GM12878 (cell line): ENCODE measurements around the gene AEBP2. TPM values are rescaled to one million over a fixed set of nuclear protein-coding genes. Genes with fewer than 3 reads are reported as not detected.
"Not testable (repeated sequence)": the region's sequence is repeated elsewhere in the genome, so short reads cannot be mapped to it uniquely, and the experiment has no call there.

Experiments used
- ATAC-seq: fragments of 200-7000 bp; cut with Tn5 transposase; 3 replicates; pipeline ENCODE4 v1.9.1; 2020; ENCODE audit warnings: mild to moderate bottlenecking, moderate library complexity
- BruUV-seq: library from RNA; stranded (reverse); fragments of 400-500 nt; replicated peaks from 2 replicates; lab custom pipeline; 2021; lab: Mats Ljungman, UMichigan
- CTCF ChIA-PET: fragments of 300-600 bp; sonication (Branson Sonifier 250); formaldehyde crosslinking; extraction: SDS; loops from one replicate; lab custom pipeline; 2021; ENCODE audit warnings: inconsistent platforms; lab: Yijun Ruan, JAX
- POLR2A ChIA-PET: fragments of 350-600 bp; formaldehyde crosslinking; extraction: SDS; loops from one replicate; lab custom pipeline; 2021; ENCODE audit warnings: inconsistent platforms; lab: Charles Lee
- RAD21 ChIA-PET: fragments of 300-600 bp; sonication (Branson Sonifier 250); formaldehyde crosslinking; loops from one replicate; lab custom pipeline; 2023; ENCODE audit warnings: antibody characterized with exemption; ENCODE audit not compliant: unreplicated experiment; lab: Charles Lee
- SMC1A ChIA-PET: fragments of 300-600 bp; sonication (Branson Sonifier 250); formaldehyde crosslinking; loops from one replicate; lab custom pipeline; 2023; ENCODE audit not compliant: unreplicated experiment, uncharacterized antibody; lab: Charles Lee
- DNase-seq: peaks from one replicate; pipeline ENCODE4 v3.0.0-alpha.2; 2011; ENCODE audit warnings: low read depth, low spot score
- FAIRE-seq: peaks from 3 replicates; lab custom pipeline; 2011; peaks lifted over from hg19 to GRCh38; lab: Jason Lieb, UNC
- H2AFZ ChIP-seq: 2 replicates; pipeline ENCODE4 v1.6.0; 2011; ENCODE audit warnings: low read depth, low read length, control low read depth; ENCODE audit not compliant: control insufficient read depth
- H3K27ac ChIP-seq: 2 replicates; pipeline ENCODE4 v1.5.1; 2011; ENCODE audit warnings: control low read depth; ENCODE audit not compliant: control insufficient read depth, insufficient read depth
- H3K27me3 ChIP-seq, 2 experiments: replicated peaks in 1 of 2; 2 replicates each; pipeline versions ENCODE4 v1.6.0 to v1.6.1; 2011; ENCODE audit warnings: low read length in 1 of 2; ENCODE audit not compliant: control insufficient read depth in 2 of 2, insufficient read depth in 2 of 2
- H3K36me3 ChIP-seq, 2 experiments: 2 replicates each; pipeline ENCODE4 v1.5.1; 2011; ENCODE audit warnings: low read length in 1 of 2; ENCODE audit not compliant: control insufficient read depth in 2 of 2, insufficient read depth in 2 of 2
- H3K4me1 ChIP-seq: 2 replicates; pipeline ENCODE4 v1.6.1; 2011; ENCODE audit warnings: mild to moderate bottlenecking, low read length, moderate library complexity, mixed read lengths; ENCODE audit not compliant: control insufficient read depth, insufficient read depth
- H3K4me2 ChIP-seq: 2 replicates; pipeline ENCODE4 v1.6.0; 2011; ENCODE audit warnings: control low read depth; ENCODE audit not compliant: control insufficient read depth, insufficient read depth
- H3K4me3 ChIP-seq: fragments of 200-600 bp; sonication (generic); 2 replicates; pipeline ENCODE4 v1.5.1; 2016
- H3K79me2 ChIP-seq: 2 replicates; pipeline ENCODE4 v1.6.0; 2011; ENCODE audit warnings: low read length; ENCODE audit not compliant: control insufficient read depth, insufficient read depth
- H3K9ac ChIP-seq: 2 replicates; pipeline ENCODE4 v1.8.0; 2011; ENCODE audit warnings: low read length, control low read depth, mixed read lengths; ENCODE audit not compliant: control insufficient read depth, insufficient read depth
- H3K9me3 ChIP-seq: replicated peaks from 3 replicates; pipeline ENCODE4 v1.5.1; 2011; ENCODE audit warnings: mild to moderate bottlenecking, low read length; ENCODE audit not compliant: control insufficient read depth, insufficient read depth
- H4K20me1 ChIP-seq: 2 replicates; pipeline ENCODE4 v1.6.0; 2011; ENCODE audit not compliant: control insufficient read depth, insufficient read depth
- CBX3 ChIP-seq: fragments of 200-600 bp; sonication (generic); IDR thresholded peaks from 2 replicates; pipeline ENCODE4 v1.6.1; 2016; ENCODE audit warnings: low read depth, borderline replicate concordance
- MYB ChIP-seq: fragments of 150-350 bp; IDR thresholded peaks from 2 replicates; pipeline ENCODE4 v1.6.1; 2014; ENCODE audit warnings: mild to moderate bottlenecking, low read depth, low read length, borderline replicate concordance
- NR2F1 ChIP-seq: fragments of 450-650 bp; conservative IDR thresholded peaks from 2 replicates; pipeline ENCODE4 v1.6.1; 2017; ENCODE audit warnings: mild to moderate bottlenecking
- PKNOX1 ChIP-seq: fragments of 450-650 bp; IDR thresholded peaks from 2 replicates; pipeline ENCODE4 v1.6.1; 2016; ENCODE audit warnings: mild to moderate bottlenecking
- WGBS: methylation state at CpG from one replicate; pipeline ENCODE4 v1.1.6; 2016; ENCODE audit warnings: low lambda C conversion rate; ENCODE audit not compliant: insufficient replicate concordance, insufficient coverage; ENCODE audit errors: missing lambda C conversion rate; 5-methylcytosine and 5-hydroxymethylcytosine counted together
- in situ Hi-C: fragments of 300-500 bp; cut with MboI; formaldehyde crosslinking; loops from 9 replicates; pipeline ENCODE4 v1.14.3; 2018; ENCODE audit warnings: mixed read lengths
- intact Hi-C: fragments of 100-400 bp; cut with micrococcal nuclease; formaldehyde crosslinking; loops from one replicate; pipeline ENCODE4 v1.14.2; 2022; ENCODE audit not compliant: unreplicated experiment
- polyA plus RNA-seq, 11 experiments: library from polyadenylated mRNA; depleted of rRNA in 4 of 11; unstranded in 6 of 11; stranded (reverse) in 5 of 11; fragments of >200 nt; fragmentation: Nextera tagmentation in 4 of 11; fragmentation: Illumina TruSeq in 1 of 11; extraction: Ambion mirVana in 4 of 11; extraction: Trizol in 1 of 11; gene quantifications; 1 replicate in 1 of 11; 2 replicates in 10 of 11; pipeline versions ENCODE4 v1.2.1 to v1.2.3, GENCODE V29; 2011 to 2016; ENCODE audit warnings: inconsistent platforms in 2 of 11, missing spikeins in 2 of 11, low read depth in 1 of 11
- total RNA-seq, 4 experiments: library from RNA; depleted of rRNA in 3 of 4; stranded (reverse); fragments of >200 nt in 3 of 4; fragmentation: Illumina TruSeq in 1 of 4; extraction: Trizol in 1 of 4; gene quantifications; 2 replicates each; pipeline versions ENCODE4 v1.2.1 to v1.2.3, GENCODE V29; 2013 to 2021
- TF ChIP-seq, protein P1 (sequence below): fragments of 150-350 bp; IDR thresholded peaks from 2 replicates; pipeline ENCODE4 v1.6.1; 2016; ENCODE audit warnings: low read depth, low read length

AEBP2 gene
- total and polyA plus RNA-seq, 10 of the 15 experiments (the other 5 are each of a cell fraction or from before 2014, with no cell fraction given), result 17.6 to 126 (median 44.8) TPM

GRCh38 chr12:19429491-19429890 lies 9.8 kb upstream of the AEBP2 start:
- POLR2A ChIA-PET, H4K20me1 ChIP-seq, intact Hi-C loops, H3K27me3 ChIP-seq, H3K79me2 ChIP-seq, CTCF ChIA-PET, H3K4me3 ChIP-seq, in situ Hi-C loops, H3K9me3 ChIP-seq, H3K9ac ChIP-seq, H2AFZ ChIP-seq, FAIRE-seq, DNase-seq, H3K4me2 ChIP-seq, H3K36me3 ChIP-seq, H3K27ac ChIP-seq, ATAC-seq, BruUV-seq, RAD21 ChIA-PET: not testable (repeated sequence)
- 100% methylated on average over 1 of the region's 2 CpGs for WGBS
- H3K4me1 ChIP-seq, result peaks cover 16% of the 10 kb centered on the region
- SMC1A ChIA-PET, result interaction anchor here (3.5 kb wide), 1 partner anchor 7 kb away, joined by 12 read pairs; no protein-coding TSS in a partner anchor

DNA sequence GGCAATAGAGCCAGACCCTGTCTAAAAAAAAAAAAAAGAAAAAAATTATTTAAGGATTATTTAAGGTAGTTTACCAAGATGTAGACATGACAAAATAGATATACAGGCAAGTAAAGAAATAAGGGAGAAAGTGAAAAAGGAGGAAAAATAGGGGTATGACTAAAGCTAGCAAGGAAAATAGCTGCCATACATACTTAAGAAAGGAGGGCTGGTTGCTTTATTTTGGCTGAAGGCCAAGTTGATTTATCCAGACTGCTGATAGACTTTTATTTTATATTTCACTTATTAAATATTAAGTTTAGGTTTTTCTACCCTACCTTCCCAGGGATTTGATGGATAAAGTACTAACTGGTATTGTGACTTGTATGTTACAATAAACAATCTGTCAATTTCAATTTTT lies 8.3 kb upstream of the AEBP2 start:
- no peak overlapping the region for H3K4me3 ChIP-seq
- no peaks in the 10 kb centered on the region for H3K79me2 ChIP-seq
- no peak for FAIRE-seq
- no peaks in the 10 kb centered on the region for H3K36me3 ChIP-seq
- CTCF ChIA-PET, result interaction anchor here (1.7 kb wide), 1 partner anchor 27 kb away, joined by 4 read pairs; no protein-coding TSS in a partner anchor
- H3K27ac ChIP-seq, result no peak overlapping the region
- POLR2A ChIA-PET, result interaction anchor here (0.6 to 0.8 kb wide), 2 partner anchors 10 to 190 kb away, joined by 3 to 8 read pairs; no protein-coding TSS in a partner anchor
- H3K9ac ChIP-seq, result no peak overlapping the region
- in situ Hi-C loops, result no loop called here
- intact Hi-C loops, result no loop called here
- H3K9me3 ChIP-seq, result no peaks in the 10 kb centered on the region; the same call in 2 of the 3 replicates
- ATAC-seq, result no peak
- no peak overlapping the region for H3K4me2 ChIP-seq
- SMC1A ChIA-PET, result interaction anchor here (1.2 to 3.5 kb wide), 2 partner anchors 9 to 49 kb away, joined by 4 to 12 read pairs; no protein-coding TSS in a partner anchor
- H3K27me3 ChIP-seq, result no peaks in the 10 kb centered on the region
- RAD21 ChIA-PET, result no interaction called here
- H3K4me1 ChIP-seq, result peaks cover 17% of the 10 kb centered on the region
- no peak overlapping the region for H2AFZ ChIP-seq
- TF ChIP-seq, protein P1, sequence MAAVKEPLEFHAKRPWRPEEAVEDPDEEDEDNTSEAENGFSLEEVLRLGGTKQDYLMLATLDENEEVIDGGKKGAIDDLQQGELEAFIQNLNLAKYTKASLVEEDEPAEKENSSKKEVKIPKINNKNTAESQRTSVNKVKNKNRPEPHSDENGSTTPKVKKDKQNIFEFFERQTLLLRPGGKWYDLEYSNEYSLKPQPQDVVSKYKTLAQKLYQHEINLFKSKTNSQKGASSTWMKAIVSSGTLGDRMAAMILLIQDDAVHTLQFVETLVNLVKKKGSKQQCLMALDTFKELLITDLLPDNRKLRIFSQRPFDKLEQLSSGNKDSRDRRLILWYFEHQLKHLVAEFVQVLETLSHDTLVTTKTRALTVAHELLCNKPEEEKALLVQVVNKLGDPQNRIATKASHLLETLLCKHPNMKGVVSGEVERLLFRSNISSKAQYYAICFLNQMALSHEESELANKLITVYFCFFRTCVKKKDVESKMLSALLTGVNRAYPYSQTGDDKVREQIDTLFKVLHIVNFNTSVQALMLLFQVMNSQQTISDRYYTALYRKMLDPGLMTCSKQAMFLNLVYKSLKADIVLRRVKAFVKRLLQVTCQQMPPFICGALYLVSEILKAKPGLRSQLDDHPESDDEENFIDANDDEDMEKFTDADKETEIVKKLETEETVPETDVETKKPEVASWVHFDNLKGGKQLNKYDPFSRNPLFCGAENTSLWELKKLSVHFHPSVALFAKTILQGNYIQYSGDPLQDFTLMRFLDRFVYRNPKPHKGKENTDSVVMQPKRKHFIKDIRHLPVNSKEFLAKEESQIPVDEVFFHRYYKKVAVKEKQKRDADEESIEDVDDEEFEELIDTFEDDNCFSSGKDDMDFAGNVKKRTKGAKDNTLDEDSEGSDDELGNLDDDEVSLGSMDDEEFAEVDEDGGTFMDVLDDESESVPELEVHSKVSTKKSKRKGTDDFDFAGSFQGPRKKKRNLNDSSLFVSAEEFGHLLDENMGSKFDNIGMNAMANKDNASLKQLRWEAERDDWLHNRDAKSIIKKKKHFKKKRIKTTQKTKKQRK, result no peak
- TF ChIP-seq PKNOX1, result no peak
- TF ChIP-seq MYB, result no peak
- TF ChIP-seq CBX3, result no peak
- no peak for TF ChIP-seq NR2F1
- no TSS peak for BruUV-seq
- no peaks in the 10 kb centered on the region for H4K20me1 ChIP-seq
- DNase-seq, result no peak
